ENCODE measurements around the gene FOXN3. TPM values are rescaled to one million over a fixed set of nuclear protein-coding genes. Genes with fewer than 3 reads are reported as not detected.

The FOXN3 gene
- polyA plus RNA-seq, 1 of the 3 experiments (the other 2 are of a cell fraction), result 9.8 TPM

DNA sequence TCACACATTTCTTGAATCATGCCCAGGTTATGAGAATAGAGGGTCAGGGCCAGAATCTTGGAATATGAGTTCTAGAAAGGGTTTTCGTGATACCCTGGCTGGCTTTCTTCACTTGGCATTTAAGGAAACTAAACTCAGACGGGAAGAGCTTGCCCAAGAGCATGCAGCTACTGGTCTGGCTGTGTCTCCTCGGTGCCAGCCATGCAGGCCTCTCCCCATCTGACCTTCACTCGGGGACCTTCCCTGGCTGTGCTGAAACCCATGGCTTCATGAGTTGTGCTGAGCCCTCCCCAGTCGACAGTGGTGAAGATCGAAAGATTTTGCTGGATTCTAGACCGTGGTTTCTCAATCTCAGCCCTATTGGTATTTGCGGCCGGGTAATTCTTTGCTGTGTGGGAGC is 38.0 kb downstream of the FOXN3 start:
- H3K4me1 ChIP-seq (ENCODE audit: control insufficient read depth in 1 of 2, insufficient read depth in 2 of 2, low read depth in 1 of 2, low read length in 1 of 2), result peaks cover 0 to under 1% of the 10 kb centered on the region in 2 experiments; a peak in 1 of 4 replicates
- peaks cover 0 to 4% of the 10 kb centered on the region in 2 experiments for H3K36me3 ChIP-seq (replicated peaks in 1 of 2; ENCODE audit: control insufficient read depth in 1 of 2, insufficient read depth in 2 of 2, low read length in 1 of 2)
- 97% methylated on average over 5 of the region's 9 CpGs for WGBS (ENCODE audit: low lambda C conversion rate)
- H4K20me1 ChIP-seq (ENCODE audit: insufficient read depth), result no peaks in the 10 kb centered on the region
- TF ChIP-seq TAF1 (IDR thresholded peaks at IDR 0.05; ENCODE audit: borderline replicate concordance, low read depth, low read length) (no peak), MEF2A (IDR thresholded peaks at IDR 0.05; ENCODE audit: borderline replicate concordance, low read depth) (no peak), SMC3 (IDR thresholded peaks at IDR 0.05; ENCODE audit: low read depth, low read length) (no peak), ELF1 (IDR thresholded peaks at IDR 0.05) (no peak), SIN3A (IDR thresholded peaks at IDR 0.05; ENCODE audit: borderline replicate concordance, low read depth, low read length) (no peak), NRF1 (IDR thresholded peaks at IDR 0.05; ENCODE audit: low read depth, low read length) (no peak), NFIC (IDR thresholded peaks at IDR 0.05; ENCODE audit: borderline replicate concordance) (no peak), RCOR1 (IDR thresholded peaks at IDR 0.05; ENCODE audit: low read length) (no peak), RFX5 (IDR thresholded peaks at IDR 0.05; ENCODE audit: low read length) (no peak), FOXJ3 (CRISPR knock-in tag; IDR thresholded peaks at IDR 0.05) (no peak), JUND (IDR thresholded peaks at IDR 0.05) (no peak), EZH2phosphoT487 (IDR thresholded peaks at IDR 0.05; ENCODE audit: borderline replicate concordance, low read depth) (no peak), CHD2 (IDR thresholded peaks at IDR 0.05; ENCODE audit: low read length, partially characterized antibody) (no peak)
- TF ChIP-seq, protein P1, sequence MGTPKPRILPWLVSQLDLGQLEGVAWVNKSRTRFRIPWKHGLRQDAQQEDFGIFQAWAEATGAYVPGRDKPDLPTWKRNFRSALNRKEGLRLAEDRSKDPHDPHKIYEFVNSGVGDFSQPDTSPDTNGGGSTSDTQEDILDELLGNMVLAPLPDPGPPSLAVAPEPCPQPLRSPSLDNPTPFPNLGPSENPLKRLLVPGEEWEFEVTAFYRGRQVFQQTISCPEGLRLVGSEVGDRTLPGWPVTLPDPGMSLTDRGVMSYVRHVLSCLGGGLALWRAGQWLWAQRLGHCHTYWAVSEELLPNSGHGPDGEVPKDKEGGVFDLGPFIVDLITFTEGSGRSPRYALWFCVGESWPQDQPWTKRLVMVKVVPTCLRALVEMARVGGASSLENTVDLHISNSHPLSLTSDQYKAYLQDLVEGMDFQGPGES (IDR thresholded peaks at IDR 0.05; ENCODE audit: low read depth, low read length), result no peak
- TF ChIP-seq, protein P2, sequence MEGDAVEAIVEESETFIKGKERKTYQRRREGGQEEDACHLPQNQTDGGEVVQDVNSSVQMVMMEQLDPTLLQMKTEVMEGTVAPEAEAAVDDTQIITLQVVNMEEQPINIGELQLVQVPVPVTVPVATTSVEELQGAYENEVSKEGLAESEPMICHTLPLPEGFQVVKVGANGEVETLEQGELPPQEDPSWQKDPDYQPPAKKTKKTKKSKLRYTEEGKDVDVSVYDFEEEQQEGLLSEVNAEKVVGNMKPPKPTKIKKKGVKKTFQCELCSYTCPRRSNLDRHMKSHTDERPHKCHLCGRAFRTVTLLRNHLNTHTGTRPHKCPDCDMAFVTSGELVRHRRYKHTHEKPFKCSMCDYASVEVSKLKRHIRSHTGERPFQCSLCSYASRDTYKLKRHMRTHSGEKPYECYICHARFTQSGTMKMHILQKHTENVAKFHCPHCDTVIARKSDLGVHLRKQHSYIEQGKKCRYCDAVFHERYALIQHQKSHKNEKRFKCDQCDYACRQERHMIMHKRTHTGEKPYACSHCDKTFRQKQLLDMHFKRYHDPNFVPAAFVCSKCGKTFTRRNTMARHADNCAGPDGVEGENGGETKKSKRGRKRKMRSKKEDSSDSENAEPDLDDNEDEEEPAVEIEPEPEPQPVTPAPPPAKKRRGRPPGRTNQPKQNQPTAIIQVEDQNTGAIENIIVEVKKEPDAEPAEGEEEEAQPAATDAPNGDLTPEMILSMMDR (IDR thresholded peaks at IDR 0.05), result no peak
- ChIA-PET POLR2A (no interaction called here), CTCF (no interaction called here)
- no peaks in the 10 kb centered on the region for H3K27me3 ChIP-seq (ENCODE audit: insufficient read depth)
- no peaks in the 10 kb centered on the region for H3F3A ChIP-seq (replicated peaks; ENCODE audit: insufficient read depth)
- H3K9me3 ChIP-seq, result no peaks in the 10 kb centered on the region
- H3K9ac ChIP-seq, result no peak overlapping the region
- DNase-seq, result no peak
- H2AFZ ChIP-seq (ENCODE audit: low read depth), result no peak overlapping the region
- no peak overlapping the region for H3K4me3 ChIP-seq (ENCODE audit: low read depth in 2 of 2, low read length in 1 of 2)
- no peak overlapping the region for H3K4me2 ChIP-seq
- no peaks in the 10 kb centered on the region for H3K9me2 ChIP-seq
- H3K27ac ChIP-seq (ENCODE audit: low read depth in 2 of 2, low read length in 1 of 2), result no peak overlapping the region
- H3K79me2 ChIP-seq (ENCODE audit: insufficient read depth), result peaks cover 15% of the 10 kb centered on the region

DNA sequence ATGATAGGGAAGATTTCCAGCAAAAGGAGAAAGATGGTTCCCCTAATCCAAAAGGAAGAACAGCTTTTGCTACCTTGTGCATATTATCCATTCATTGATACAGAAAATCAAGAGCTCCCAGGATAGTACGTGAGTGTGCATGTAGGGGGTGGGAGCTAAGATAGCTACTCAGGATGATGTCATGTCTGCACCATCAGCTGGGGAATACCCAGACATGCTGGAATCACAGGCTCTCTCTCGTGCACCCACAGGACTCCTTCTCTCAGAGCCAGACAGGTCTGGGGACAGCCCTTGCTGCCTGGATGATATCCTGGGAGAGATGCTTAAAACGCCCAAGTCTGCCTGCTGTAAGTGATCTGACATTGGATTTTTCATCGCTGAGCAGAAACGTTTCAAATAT is 38.9 kb downstream of the FOXN3 start:
- Histone ChIP-seq H3K9me2 (no peaks in the 10 kb centered on the region), H3K79me2 (ENCODE audit: insufficient read depth) (peaks cover 15% of the 10 kb centered on the region), H3F3A (replicated peaks; ENCODE audit: insufficient read depth) (no peaks in the 10 kb centered on the region), H3K27ac (ENCODE audit: low read depth in 2 of 2, low read length in 1 of 2) (0 out of 4 replicates have a peak overlapping the region, but pooled peaks of 1 of the 2 experiments have one; percentile 23), H2AFZ (ENCODE audit: low read depth) (no peak overlapping the region), H3K9me3 (no peaks in the 10 kb centered on the region), H3K4me3 (ENCODE audit: low read depth in 2 of 2, low read length in 1 of 2) (no peak overlapping the region), H3K4me1 (ENCODE audit: control insufficient read depth in 1 of 2, insufficient read depth in 2 of 2, low read depth in 1 of 2, low read length in 1 of 2) (no peaks in the 10 kb centered on the region; a peak in 1 of 4 replicates), H4K20me1 (ENCODE audit: insufficient read depth) (no peaks in the 10 kb centered on the region), H3K27me3 (ENCODE audit: insufficient read depth) (no peaks in the 10 kb centered on the region), H3K9ac (no peak overlapping the region), H3K4me2 (no peak overlapping the region), H3K36me3 (replicated peaks in 1 of 2; ENCODE audit: control insufficient read depth in 1 of 2, insufficient read depth in 2 of 2, low read length in 1 of 2) (peaks cover 0 to 4% of the 10 kb centered on the region in 2 experiments)
- POLR2A ChIA-PET, result no interaction called here
- WGBS (ENCODE audit: low lambda C conversion rate), result 65% methylated on average over 5 of the region's 5 CpGs
- no peak for TF ChIP-seq SMC3 (IDR thresholded peaks at IDR 0.05; ENCODE audit: low read depth, low read length)
- TF ChIP-seq, protein P3, sequence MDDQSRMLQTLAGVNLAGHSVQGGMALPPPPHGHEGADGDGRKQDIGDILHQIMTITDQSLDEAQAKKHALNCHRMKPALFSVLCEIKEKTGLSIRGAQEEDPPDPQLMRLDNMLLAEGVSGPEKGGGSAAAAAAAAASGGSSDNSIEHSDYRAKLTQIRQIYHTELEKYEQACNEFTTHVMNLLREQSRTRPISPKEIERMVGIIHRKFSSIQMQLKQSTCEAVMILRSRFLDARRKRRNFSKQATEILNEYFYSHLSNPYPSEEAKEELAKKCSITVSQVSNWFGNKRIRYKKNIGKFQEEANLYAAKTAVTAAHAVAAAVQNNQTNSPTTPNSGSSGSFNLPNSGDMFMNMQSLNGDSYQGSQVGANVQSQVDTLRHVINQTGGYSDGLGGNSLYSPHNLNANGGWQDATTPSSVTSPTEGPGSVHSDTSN (IDR thresholded peaks at IDR 0.05), result no peak
- no peak for TF ChIP-seq CHD2 (IDR thresholded peaks at IDR 0.05; ENCODE audit: low read length, partially characterized antibody)
- DNase-seq, result no peak
- CTCF ChIA-PET, result no interaction called here

Data from SK-N-SH (cell line).